HG03521 (cell line): ENCODE measurements around the gene ELK4.

Source experiments
- ATAC-seq: cut with Tn5 transposase; IDR thresholded peaks from one replicate; pipeline ENCODE4 v1.9.1; 2021; ENCODE audit warnings: mild to moderate bottlenecking, moderate library complexity; ENCODE audit not compliant: unreplicated experiment

ELK4 gene

DNA sequence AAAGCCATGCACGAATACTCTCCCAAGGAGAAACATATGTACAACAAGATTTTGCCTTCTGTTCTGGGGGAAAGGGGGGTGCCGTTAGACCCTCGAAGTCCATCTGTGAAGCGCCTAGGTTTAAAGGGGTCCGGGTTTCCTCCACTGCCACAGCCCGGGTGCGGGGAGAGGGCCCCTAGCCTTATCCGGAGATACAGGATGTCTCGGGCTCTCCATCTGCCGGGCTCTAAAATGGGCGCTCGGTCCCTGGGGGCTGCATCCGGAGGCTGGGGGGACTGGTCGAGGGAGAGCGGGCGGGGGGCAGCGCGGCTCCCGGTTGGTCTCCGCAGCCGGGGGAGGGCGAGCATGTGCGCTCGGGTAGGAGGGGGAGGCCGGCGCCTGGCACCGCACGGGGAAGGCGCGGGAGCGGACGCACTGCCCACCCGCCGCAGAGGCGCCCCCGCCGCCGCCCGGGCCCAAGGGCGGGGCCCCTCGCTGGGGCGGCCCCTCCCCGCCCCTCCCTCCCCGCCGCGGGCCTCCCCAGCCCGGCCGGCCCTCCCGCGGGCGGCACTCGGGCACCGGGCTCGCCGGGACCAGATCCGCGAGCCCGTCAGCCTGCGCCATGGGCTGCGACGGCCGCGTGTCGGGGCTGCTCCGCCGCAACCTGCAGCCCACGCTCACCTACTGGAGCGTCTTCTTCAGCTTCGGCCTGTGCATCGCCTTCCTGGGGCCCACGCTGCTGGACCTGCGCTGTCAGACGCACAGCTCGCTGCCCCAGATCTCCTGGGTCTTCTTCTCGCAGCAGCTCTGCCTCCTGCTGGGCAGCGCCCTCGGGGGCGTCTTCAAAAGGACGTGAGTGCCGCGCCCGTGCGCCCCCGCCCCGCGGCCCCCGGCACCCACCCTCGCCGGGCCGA lies 63.1 kb downstream of the ELK4 start:
- no peak for ATAC-seq

DNA sequence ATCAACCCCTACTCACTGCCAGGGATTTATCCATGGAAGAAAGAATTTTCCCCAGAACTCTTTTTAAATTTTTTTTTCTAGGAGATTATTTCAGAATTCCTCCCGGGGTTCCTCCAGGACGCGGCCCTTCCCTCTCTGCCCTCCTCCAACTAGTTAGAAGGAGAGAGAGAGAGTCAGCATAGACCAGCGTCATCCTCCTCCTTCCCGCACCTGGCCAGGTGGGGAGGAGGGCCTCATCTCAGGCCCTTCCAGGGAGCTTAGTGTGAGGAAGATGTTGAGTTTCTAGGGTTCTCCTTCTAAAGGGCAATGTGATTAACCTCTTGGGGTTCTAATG lies 63.7 kb downstream of the ELK4 start:
- no peak for ATAC-seq

DNA sequence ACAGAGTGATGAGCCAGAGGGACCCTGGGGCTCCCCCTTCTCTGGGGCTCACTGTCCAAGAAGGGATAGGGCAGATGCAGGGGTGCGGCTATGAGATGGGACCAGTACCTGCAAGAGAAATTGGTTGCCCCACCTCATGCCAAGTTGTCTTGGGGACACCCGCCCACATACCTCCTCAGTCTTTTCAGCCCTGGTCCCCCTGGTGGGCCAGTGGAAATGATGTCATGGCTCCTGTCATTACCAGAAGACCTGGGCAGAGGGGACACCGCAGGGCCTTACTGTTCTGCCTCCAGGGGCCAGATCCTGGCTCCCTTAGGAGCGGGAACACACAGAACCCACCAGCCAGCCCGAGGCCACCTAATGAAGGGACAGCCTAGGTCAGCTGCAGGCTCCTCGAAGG lies 64.1 kb downstream of the ELK4 start:
- no peak for ATAC-seq

DNA sequence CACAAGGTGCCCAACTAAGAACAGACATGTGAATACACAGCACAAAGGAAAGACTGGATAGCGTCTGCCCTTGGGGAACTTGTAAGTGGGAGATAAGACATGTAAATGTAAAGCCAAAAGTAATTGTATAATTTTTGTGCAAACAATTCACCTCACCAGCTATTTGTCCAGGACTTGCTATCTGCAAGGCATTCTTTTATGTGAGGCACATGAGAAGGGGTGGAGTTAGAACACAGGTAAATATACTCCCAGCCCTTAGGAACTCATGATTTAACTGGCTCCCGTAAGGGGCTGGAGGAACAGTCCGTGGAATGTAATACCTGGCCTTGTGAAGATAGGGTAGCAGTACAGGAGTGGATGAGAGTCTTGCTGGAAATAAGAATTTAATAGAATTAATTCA lies 66.0 kb downstream of the ELK4 start:
- no peak for ATAC-seq

DNA sequence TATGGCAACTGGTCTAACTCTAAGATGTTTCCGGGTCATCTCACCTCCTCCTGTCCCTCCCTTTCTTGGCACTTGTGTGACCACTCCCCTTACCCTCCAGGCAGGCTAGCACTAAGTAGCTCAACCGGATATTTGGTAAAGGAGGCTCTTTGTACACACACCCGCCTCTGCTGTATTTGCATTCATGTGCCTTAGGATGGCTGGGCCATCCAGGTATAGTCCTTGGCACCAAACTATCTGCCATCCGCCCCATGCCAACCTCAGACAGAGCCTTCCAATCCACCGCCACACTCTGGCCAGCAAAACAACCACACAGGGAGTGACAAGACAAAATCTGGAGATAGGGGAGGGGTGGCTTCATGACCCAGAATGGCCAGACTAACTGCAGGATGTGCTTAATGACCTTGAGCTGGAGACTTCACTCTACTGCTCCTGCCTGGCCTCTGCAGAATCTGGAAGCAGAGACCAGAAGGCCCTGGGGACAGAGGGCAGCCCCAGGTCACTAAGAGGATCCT lies 67.8 kb downstream of the ELK4 start:
- ATAC-seq: no peak

DNA sequence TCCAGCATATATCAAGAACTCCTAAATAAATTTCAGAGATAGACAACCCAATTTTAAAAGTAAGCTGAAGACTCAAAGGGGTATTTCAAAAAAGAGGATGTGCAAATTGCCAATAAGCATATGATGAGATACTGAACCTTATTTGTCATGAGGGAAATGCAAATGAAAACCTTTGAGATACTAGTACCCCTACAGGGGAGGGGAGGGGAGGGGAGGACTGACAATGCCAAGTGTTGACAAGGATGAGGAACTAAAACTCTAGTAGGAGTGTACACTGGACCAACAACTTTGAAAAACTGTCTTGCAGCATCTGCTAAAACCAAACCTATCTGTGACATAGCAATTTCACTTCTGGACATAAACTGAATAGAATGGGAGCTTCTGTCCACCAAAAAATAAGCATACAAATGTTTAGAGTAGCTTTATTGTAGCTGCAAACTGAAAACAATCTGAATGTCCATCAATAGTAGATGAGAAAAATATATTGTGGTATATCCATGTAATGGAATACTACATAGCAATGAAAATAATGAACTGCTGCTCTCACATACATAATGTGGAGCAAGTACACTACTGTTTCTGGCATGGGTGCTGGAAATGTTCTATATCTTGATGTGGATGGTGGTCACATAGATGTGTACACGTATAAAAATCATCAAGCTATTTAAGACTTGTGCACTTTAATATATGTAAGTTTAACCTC lies 70.2 kb downstream of the ELK4 start:
- ATAC-seq: no peak
